Fibroblast of skin of right quadriceps (primary cell): ENCODE results near the gene R3HDML.
"Not testable (repeated sequence)": the region's sequence is repeated elsewhere in the genome, so short reads cannot be mapped to it uniquely, and the experiment has no call there.

Experiments used
- DNase-seq: peaks from one replicate; pipeline ENCODE4 v3.0.0-alpha.2; 2013

Gene R3HDML, protein sequence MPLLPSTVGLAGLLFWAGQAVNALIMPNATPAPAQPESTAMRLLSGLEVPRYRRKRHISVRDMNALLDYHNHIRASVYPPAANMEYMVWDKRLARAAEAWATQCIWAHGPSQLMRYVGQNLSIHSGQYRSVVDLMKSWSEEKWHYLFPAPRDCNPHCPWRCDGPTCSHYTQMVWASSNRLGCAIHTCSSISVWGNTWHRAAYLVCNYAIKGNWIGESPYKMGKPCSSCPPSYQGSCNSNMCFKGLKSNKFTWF

DNA sequence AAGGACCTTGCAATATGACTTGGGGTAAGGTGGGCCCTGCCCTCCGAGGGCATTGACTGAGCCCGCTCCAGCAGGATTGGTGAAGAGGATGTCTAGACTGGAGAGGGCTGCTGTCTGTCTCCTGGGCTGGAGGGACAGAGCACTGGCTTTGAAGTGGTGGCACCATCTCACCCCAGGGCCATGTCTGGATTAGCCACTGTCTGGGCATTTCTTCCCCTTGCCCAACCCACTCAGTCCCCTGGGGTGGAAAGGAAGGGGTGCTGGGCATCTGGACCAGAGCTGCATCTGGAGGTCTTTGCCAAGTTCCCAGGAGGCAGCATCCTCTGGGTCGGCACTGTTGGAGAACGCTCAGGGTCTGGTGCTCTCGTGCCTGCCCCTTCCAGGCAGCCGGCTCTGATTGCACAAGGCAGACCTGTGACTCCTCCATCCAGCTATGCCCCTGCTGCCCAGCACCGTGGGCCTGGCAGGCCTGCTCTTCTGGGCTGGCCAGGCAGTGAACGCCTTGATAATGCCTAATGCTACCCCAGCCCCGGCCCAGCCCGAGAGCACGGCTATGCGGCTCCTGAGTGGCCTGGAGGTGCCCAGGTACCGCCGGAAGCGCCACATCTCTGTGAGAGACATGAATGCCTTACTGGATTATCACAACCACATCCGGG lies at the start of gene R3HDML:
Gene R3HDML, plus strand, starts transcription at position 319 of the 656 bp plus-strand sequence. Its CDS starts 115 bp downstream, at position 434.
- DNase-seq = no peak

DNA sequence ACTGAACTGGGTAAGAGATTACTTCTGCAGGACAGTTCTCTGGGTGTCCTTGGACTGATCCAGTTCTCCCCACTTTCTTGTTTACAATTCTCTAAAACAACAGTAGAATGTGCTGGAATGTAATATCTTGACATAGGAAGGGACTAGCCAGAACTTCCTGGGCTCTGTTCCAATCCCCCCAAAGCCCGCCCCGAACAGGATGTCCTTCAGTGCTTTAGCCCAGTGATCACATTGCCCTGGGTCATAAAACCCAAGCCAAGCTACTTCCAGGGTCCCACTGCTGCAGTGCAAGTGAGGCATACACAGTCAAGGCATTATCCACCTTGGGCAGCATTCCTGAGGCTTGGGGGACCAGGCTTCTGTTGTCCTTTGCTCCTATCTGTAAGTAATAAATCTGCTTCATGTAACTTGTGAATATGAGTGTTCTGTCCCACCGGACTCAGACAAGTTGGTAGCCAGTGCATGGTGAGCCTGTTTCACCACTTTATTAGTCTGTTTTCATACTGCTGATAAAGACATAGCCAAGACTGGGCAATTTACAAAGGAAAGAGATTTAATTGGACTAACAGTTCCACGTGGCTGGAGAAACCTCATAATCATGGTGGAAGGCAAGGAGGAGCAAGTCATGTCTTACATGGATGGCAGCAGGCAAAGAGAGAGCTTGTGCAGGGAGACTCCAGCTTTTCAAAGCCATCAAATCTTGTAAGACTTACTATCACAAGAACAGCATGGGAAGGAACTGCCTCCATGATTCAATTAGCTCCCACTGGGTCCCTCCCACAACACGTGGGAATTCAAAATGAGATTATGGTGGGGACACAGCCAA lies 49.4 kb upstream of the R3HDML start:
- DNase-seq = no peak

DNA sequence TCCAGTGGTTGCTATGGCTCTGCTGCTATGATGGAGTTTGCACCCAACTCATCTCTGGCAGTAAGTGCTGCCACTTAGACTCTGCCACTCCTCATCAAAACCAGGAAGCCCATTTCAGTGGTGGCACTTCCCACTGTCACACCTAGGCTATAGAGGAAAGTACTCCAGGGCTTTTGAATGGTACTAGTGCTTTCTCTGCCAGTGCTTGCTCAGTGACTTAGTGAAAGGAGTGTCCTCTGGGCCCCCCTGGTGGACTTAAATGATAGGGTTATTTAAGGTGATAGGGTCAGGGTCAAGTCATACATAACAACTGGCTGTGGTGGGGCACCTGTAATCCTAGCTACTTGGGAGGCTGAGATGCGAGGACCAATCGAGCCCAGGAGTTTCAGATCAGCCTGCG lies 48.6 kb upstream of the R3HDML start:
- no peak for DNase-seq

DNA sequence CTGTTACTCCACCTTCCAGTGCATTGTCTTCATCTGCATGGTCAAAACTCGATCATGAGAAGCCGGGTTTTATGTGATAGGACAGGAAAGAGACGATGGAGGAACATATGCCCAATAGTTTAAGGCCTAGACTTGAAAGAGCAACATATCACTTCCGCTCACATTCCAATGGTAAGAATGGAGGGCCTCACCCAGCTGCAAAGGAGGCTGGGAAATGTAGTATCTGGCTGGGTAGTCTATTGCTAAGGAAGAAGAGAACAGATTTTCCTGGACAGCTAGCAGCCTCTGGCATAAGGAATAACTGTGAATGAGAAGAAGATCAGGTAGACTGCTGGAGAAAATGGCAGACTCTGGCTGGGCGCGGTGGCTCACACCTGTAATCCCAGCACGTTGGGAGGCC lies 45.1 kb upstream of the R3HDML start:
- no peak for DNase-seq

DNA sequence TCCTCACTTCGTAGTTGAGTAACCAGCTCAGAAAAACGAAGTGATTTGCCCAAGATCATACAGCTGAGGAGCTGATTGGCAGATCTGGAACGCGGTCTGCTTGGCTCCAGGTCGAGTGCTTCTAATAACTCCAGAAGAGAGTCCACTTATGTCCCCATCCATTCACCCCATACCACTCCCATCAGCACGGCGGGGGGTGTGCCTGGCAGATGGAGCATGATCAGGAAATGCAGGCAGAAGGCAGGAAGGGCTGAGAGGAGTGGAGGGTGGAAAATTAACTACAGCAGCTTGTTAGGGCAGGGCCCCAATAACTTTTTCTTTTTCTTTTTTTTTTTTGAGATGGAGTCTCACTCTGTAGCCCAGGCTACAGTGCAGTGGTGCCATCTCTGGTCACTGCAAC lies 40.8 kb upstream of the R3HDML start:
- no peak for DNase-seq

DNA sequence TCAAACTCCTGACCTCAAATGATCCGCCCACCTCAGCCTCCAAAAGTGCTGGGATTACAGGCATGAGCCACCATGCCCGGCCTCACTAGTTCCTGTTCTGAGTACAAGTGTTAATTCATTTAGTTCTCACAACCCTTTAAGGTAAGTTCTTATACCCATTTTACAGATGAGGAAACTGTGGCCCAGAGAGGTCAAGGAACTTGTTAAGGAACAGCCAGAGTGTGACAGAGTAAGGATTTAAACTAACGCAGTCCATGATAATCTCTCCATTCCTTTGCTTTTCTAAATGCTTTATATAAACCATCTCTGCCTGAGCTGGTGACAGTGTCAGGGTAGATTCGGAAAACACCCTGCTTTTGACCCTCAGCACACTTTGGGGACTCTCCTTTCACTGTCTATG lies 39.1 kb upstream of the R3HDML start:
- no peak for DNase-seq

DNA sequence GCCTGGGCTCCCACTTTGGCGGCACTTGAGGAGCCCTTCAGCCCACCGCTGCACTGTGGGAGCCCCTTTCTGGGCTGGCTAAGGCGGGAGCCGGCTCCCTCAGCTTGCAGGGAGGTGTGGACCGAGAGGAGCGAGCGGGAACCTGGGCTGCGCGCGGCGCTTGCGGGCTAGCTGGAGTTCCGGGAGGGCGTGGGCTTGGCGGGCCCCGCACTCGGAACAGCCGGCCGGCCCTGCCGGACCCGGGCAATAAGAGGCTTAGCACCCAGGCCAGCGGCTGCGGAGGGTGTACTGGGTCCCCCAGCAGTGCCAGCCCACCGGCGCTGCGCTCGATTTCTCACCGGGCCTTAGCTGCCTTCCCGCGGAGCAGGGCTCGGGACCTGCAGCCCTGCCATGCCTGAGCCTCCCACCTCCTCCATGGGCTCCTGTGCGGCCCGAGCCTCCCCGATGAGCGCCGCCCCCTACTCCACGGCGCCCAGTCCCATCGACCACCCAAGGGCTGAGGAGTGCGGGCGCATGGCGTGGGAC lies 37.8 kb upstream of the R3HDML start:
- DNase-seq = not testable (repeated sequence)

DNA sequence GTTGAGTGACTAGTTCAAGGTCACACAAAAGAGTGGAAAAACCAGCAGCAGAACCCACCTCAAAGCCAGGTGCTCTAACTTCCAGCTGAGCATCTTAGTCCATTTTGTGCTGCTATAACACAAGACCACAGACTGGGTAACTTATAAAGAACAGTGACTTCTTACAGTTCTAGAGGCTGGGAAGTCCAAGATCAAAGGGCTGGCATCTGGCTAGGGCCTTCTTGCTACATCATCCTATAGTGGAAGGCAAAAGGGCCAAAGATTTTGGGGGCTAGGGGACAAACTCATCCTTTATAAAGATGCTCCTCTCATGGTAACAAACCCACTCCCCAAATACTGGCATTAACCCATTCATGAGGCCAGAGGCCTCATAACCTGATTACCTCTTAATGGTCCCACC lies 35.6 kb upstream of the R3HDML start:
- no peak for DNase-seq

DNA sequence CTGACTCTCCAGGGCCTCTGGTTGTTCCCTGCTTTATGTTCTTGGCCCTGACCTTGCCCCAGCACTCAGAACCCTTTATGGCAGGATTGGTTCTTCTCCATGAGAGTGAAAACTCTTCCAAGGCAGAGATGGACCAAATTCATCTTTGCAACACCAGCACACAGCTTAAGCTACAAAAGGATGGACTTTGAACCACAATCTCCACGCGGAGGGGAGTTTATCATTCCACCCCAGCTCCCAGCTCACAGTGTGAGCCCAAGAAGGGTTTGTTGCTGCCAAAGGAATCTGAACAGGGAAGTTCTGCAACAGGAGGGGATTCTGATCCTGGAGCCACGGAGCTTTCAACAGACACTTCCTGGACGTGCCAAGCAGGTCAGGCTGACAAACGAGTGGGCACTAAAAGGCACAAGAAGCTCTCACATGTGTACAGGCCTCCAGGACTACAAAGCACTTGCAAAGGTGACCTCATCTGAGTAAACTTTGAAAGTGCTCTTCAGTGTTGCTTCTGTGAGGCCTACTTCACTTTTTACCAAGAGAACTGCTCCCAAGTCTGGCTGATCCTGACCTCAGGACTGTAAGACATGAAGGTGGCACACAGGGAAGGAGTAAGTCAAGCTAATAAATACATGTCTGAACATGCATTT lies 34.7 kb upstream of the R3HDML start:
- no peak for DNase-seq

DNA sequence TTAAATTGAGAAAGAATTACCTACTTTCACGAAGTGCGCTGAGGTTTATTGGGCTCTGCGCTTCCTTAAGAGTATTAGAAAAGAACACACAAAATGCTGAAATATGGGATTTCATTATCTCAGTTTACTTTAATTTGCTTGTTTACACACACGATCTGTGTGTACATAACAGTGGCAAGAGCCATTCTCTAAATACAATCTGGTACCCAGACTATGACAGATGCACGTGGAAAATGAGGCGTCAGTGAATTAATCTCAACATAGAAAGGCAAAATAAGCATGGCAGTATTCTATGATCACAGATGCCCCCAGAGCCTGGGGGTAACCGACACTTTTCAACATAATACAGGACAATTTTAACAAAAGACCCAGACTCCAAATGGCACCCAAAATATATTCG lies 34.1 kb upstream of the R3HDML start:
- no peak for DNase-seq

DNA sequence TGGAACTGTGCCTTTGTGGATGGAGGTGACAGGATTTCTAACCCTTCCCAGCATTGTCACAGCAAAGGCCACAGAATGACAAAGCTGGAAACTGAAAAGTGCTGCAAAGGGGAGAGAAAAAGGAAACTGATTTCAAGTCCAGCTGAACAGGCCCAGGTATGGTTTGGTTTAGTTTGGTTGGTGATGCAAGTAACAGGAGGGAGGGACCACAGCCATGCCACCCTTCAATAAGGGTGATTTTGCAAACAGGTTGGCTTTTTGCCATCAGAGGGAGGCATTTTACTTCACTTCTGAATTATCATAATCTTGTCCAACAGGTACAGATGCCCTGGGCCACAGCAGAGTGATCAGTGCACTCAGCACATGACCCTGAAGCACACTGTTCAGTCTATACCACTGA lies 32.5 kb upstream of the R3HDML start:
- no peak for DNase-seq

DNA sequence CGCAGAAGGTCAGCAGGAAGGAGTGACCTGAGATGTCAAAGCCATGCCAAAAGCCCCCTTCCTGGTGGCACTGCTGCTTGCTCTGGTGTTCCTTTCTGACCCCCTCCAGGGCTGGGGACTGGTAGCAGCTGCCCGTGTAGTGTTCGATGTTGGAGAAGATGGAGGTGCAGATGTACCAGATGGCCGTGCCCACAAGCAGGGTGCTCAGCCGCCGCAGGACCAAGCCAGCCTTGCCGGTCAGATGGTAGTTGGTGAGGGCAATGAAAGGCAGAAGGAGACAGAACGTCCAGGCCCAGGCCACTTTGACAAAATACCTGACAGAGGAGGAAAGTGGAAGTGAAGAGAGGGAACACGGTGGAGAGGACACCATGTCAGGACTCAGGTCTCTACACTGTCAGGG lies 29.9 kb upstream of the R3HDML start:
- no peak for DNase-seq

DNA sequence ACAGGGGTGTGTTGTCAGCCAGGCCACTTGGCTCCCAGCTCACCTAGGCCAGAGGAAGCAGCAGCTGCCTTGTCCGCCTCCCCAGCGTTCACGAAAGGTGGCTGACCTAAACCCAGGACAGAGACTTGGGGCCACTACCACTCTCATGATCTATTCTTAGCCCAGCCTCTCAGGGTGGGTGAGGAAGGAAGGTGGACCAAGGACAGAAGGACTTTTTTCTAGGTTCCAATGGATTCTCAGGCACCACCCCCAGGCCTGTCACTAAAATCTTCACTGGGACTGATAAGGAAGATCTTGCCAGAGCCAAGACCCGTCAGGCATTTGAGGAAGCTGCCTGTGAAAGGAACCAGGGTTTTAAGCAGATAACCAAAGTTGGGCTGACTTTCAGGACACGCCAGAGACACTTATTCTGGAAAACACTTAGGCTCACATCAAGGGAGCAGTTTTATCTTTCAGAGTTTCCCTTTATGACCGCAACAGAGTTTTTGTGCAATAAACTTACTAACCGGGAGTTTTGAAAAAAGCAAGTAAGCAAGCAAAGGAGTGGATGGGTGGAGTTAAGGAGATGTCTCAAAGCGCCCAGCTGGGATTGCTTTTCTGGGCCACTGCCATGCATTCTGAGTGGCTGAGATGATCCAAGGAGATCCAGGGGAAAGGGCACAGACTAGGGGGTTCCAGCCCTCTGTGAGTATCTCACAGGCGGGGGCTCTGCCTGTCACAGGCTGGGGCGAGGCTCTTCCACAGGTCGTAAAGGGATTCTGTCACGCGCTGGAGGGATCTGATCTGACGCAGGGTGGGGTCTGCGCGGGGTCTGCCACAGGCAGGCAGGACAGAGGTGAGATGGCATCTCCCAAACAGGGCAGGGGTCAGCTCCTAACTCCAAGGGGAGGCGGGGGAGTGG lies 26.8 kb upstream of the R3HDML start:
- peak; percentile 41 for DNase-seq

DNA sequence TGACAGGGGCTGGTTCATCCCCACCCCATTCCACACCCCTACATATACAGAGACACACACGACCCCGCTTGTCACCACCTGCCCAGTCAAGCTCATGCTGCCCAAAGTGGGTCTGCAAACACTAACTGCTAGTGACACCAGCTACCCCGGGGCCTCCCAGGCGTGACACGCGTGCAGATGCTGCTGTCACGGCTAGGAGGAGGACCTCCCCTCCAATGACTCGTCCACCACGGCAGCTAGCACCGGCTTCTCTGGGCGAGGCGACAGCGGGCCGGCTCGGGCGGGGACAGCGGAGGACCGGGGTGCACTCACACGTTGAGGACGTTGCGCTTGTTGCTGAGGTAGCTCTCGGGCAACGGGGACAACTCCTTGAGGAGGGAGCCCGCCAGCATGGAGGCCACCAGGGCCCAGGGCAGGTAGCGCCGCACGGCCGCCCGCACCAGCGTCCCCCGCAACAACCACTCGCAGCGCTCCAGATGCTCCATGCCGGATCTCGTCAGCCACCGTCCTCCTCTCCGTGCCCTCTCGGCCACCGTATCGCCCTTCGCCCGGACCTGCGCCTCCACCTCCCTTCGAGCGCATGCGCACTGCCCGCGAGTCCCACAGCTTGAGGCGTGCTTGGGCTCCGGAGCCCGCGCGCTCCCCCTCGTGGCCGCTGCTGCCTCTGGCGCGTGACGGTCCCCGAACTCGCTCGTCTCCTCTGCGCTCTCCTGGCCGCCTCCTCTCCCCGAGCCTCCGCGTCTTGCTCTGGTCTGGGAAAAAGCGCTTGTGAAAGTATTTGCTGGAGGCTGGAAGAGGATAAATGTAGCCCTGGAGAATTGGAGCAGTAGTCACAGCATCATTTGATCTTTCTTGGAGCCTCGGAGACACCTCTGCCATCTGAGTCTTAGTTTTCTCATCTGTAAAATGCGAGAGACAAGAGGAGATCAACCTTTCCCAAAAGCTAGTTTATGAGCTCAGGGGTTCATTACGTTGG lies 25.9 kb upstream of the R3HDML start, which contains the start of gene FITM2:
Gene FITM2, minus strand, starts transcription at position 539 of the 976 bp plus-strand sequence. Its CDS starts 54 bp downstream, at position 485.
- peak; percentile 97 for DNase-seq

DNA sequence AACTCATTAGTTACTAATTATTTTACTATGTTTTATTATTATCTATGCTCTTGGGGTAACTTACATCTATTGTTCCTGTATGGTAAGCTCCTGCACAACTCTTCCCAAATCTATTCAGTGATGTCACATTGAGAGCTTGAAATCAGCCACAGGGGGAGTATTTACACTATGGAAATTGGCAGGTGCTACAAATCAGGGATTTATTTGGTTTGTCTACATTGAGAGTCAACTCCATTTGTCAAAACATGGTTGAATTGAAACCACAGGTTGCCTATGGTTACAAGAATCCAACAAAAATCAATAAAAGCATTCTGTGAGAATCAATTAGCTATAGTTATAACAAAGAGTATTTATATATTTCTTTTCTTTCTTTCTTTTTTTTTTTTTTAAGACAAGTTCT lies 22.0 kb upstream of the R3HDML start:
- DNase-seq = no peak

DNA sequence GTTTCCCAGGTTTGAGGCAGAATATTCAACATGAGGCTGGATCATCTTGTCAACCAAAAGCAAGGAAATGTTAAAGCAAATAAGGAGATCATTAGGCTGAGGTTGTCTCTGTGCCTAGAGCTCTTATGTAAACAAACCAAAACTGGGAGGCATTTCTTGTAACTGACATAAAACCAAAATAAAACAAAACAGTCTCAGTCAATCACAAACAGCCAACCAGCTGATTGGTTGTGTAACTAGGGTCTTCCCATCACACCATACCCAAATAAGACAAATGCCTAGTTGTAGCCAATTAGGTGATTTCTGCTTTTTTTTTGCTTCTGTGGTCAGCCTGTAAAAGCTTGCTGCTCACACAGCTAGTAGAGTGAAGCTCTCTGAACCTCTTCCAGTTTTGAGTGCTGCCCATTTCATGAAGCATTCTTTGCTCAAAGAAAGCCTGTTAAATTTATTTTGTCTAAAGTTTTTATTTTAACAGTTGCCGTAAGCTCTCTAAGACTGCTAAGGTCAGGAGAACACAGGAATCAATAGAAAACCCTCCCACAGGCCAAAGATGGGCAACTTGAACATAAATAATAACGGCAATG lies 16.9 kb upstream of the R3HDML start:
- DNase-seq = no peak

DNA sequence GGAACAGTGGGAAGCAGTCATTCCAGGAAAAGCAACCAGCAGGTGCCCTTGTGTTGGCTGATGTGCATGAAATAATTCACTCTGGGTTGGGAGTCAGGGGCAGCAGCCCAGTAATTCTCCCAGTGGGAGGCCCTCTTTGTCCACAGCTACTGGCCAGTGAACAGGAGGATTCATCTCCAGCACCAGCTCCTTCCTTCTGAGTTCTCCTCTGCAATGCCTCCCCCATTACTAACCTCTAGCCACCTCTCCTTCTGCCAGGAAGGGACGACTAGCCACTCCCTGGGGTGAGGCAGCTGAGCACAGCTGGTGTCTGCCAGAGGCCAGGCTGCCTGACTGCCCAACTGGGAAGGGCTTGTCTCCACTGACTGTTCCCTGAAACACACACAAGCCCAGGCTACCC lies 12.5 kb upstream of the R3HDML start:
- DNase-seq = no peak

DNA sequence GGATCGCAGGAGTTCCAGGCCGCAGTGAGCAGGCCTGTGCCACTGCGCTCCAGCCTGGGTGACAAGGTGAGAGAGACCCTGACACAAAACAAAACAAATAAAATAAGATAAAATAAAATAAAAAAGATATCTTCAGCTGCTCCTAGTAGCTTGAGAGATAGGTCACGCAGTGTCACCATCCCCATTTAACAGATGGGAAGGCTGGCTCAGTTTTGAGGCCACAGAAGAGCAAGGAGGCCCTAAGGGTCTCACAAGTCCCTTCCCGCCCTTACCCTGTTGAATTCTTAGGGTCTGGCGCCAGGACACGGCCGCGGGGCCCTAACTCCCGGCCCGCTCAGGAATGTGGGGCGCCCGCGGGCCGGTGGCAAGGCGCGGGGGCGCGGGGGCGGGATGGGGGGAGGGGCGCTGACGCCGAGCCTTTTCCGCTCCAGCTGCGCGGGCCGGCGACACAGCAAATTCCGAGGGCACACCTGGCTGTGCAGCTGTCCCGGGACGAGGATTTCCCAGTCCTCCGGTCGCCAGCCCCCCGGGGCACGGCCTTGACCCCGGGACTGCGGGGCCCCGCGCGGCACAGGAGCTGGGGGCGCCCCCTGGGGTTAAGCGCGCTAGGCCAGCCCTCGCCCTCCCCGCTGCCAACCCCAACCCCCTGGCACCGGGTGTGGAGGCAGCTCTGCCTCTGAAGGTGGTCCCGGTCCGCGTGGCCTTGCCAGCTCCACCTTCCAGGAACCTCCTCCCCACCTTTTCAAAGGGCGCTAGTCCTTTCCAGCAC lies 10.3 kb upstream of the R3HDML start:
- DNase-seq = no peak

DNA sequence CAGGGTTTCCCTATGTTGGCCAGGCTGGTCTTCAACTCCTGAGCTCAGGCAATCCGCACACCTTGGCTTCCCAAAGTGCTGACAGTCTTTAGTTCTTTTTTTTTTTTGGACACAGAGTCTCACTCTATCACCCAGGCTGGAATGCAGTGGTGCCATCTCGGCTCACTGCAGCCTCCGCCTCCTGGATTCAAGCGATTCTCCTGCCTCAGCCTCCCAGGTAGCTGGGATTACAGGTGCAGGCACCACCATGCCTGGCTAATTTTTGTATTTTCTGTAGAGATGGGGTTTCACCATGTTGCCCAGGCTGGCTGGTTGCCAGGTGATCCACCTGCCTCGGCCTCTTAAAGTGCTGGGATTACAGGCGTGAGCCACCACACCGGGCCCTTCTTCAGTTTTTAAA lies 9.1 kb upstream of the R3HDML start:
- not testable (repeated sequence) for DNase-seq

DNA sequence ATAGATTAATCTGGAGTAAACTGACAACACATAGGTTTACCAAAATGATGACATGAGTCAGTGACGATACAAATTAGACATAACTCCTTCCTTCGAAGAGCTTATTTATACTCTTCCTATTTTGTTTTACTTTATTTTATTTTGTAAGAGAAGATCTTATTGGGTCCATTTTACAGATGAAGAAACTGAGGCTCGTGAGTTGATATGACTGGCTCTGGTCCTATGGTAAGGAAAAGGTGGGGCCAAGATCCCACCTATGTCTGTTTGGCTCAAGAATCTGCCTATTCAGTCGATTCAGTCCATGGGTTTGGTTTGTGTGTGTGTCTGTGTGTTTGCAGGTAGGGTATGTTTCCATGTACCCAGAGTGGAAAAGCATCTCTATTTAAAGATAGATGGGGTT lies 8.4 kb upstream of the R3HDML start:
- DNase-seq = no peak
